HCT116 (cell line): ENCODE data around the gene RMI2. TPM values are rescaled to one million over a fixed set of nuclear protein-coding genes. Genes with fewer than 3 reads are reported as not detected.

ENCODE experiments used
- ATAC-seq: fragments of 200-7000 bp; cut with Tn5 transposase; 2 replicates; pipeline ENCODE4 v1.9.1; 2020; ENCODE audit warnings: mild to moderate bottlenecking, moderate library complexity
- BruUV-seq: library from RNA; stranded (reverse); fragments of 400-500 nt; replicated peaks from 2 replicates; lab custom pipeline; 2021; lab: Mats Ljungman, UMichigan
- CTCF ChIA-PET: fragments of 300-600 bp; sonication (Branson Sonifier 250); formaldehyde crosslinking; loops from one replicate; lab custom pipeline; 2021; ENCODE audit warnings: antibody characterized with exemption; lab: Charles Lee
- POLR2A ChIA-PET: fragments of 300-600, 350-600 bp; sonication (Branson Sonifier 250); formaldehyde crosslinking; loops from one replicate; lab custom pipeline; 2021; ENCODE audit warnings: antibody characterized with exemption; lab: Charles Lee
- RAD21 ChIA-PET, 2 experiments: fragments of 300-600 bp; sonication (Branson Sonifier 250); formaldehyde crosslinking; loops; one replicate each; lab custom pipeline; 2023; ENCODE audit warnings: low total read pairs in 2 of 2; ENCODE audit not compliant: uncharacterized antibody in 2 of 2, unreplicated experiment in 2 of 2, low non-redundant PET in 1 of 2; lab: Charles Lee
- DNase-seq: peaks from one replicate; pipeline ENCODE4 v3.0.0-alpha.2; 2010; ENCODE audit warnings: low read depth, low spot score
- H2AFZ ChIP-seq: fragments of 200-600 bp; shearing (Covaris generic), sonication (generic); 2 replicates; pipeline ENCODE4 v1.6.1; 2017; ENCODE audit warnings: low read depth, mixed run types, mixed read lengths, antibody characterized with exemption, low read length; ENCODE audit not compliant: poor library complexity, severe bottlenecking
- H3K27ac ChIP-seq: 2 replicates; pipeline ENCODE4 v1.5.1; 2012; ENCODE audit warnings: low read depth, low read length
- H3K27me3 ChIP-seq: fragments of 200-600 bp; sonication (generic); 2 replicates; pipeline ENCODE4 v1.6.1; 2016; ENCODE audit warnings: mixed run types, low read length, mixed read lengths; ENCODE audit not compliant: insufficient read depth
- H3K36me3 ChIP-seq, 2 experiments: fragments of 200-500 bp in 1 of 2; fragments of 200-600 bp in 1 of 2; sonication (Bioruptor generic) in 1 of 2; sonication (generic) in 1 of 2; 2 replicates each; pipeline versions ENCODE4 v1.5.1 to v1.6.1; 2014 to 2016; ENCODE audit warnings: low read length in 2 of 2, inconsistent platforms in 1 of 2, mixed read lengths in 1 of 2, mixed run types in 1 of 2; ENCODE audit not compliant: insufficient read depth in 2 of 2, control insufficient read depth in 1 of 2
- H3K4me1 ChIP-seq, 2 experiments: fragments of 200-600 bp in 1 of 2; sonication (generic) in 1 of 2; 2 replicates each; pipeline versions ENCODE4 v1.5.1 to v1.6.1; 2012 to 2017; ENCODE audit warnings: low read length in 2 of 2, inconsistent platforms in 1 of 2, mild to moderate bottlenecking in 1 of 2, mixed read lengths in 1 of 2, mixed run types in 1 of 2, moderate library complexity in 1 of 2; ENCODE audit not compliant: insufficient read depth in 2 of 2, control insufficient read depth in 1 of 2
- H3K4me2 ChIP-seq: fragments of 200-600 bp; sonication (generic); 2 replicates; pipeline ENCODE4 v1.6.1; 2017; ENCODE audit warnings: mixed run types, low read length, mixed read lengths
- H3K4me3 ChIP-seq, 2 experiments: fragments of 200-600 bp in 1 of 2; sonication (generic) in 1 of 2; replicated peaks in 1 of 2; 2 replicates each; pipeline ENCODE4 v1.5.1; 2011 to 2016; ENCODE audit warnings: low read length in 2 of 2, control low read depth in 1 of 2, low read depth in 1 of 2, mild to moderate bottlenecking in 1 of 2, mixed read lengths in 1 of 2, mixed run types in 1 of 2
- H3K79me2 ChIP-seq: fragments of 200-600 bp; sonication (generic); 2 replicates; pipeline ENCODE4 v1.6.1; 2017; ENCODE audit warnings: mild to moderate bottlenecking, mixed run types, low read length, moderate library complexity, mixed read lengths; ENCODE audit not compliant: insufficient read depth
- H3K9ac ChIP-seq: fragments of 200-600 bp; sonication (generic); 2 replicates; pipeline ENCODE4 v1.6.1; 2016; ENCODE audit warnings: low read length, mixed read lengths
- H3K9me2 ChIP-seq: fragments of 200-600 bp; sonication (generic), shearing (Covaris generic); 2 replicates; pipeline ENCODE4 v1.6.1; 2017; ENCODE audit warnings: mixed run types, mild to moderate bottlenecking, moderate library complexity; ENCODE audit not compliant: insufficient read depth
- H3K9me3 ChIP-seq, 2 experiments: fragments of 200-500 bp in 1 of 2; fragments of 200-600 bp in 1 of 2; sonication (Bioruptor generic) in 1 of 2; sonication (generic) in 1 of 2; 2 replicates each; pipeline ENCODE4 v1.6.1; 2014 to 2017; ENCODE audit warnings: low read length in 2 of 2, mixed read lengths in 2 of 2, inconsistent platforms in 1 of 2, low read depth in 1 of 2, mild to moderate bottlenecking in 1 of 2, mixed run types in 1 of 2, moderate library complexity in 1 of 2; ENCODE audit not compliant: control insufficient read depth in 1 of 2, insufficient read depth in 1 of 2
- H4K20me1 ChIP-seq: fragments of 200-600 bp; sonication (generic), shearing (Covaris generic); 2 replicates; pipeline ENCODE4 v1.6.1; 2017; ENCODE audit warnings: mixed run types, mild to moderate bottlenecking, moderate library complexity; ENCODE audit not compliant: insufficient read depth
- ATF3 ChIP-seq: IDR thresholded peaks from 2 replicates; pipeline ENCODE4 v1.6.1; 2012
- CBX3 ChIP-seq: IDR thresholded peaks from 2 replicates; pipeline ENCODE4 v1.6.1; 2012; ENCODE audit warnings: low read depth
- CEBPB ChIP-seq: IDR thresholded peaks from 2 replicates; pipeline ENCODE4 v1.6.1; 2012; ENCODE audit warnings: low read depth
- CTCF ChIP-seq, 3 experiments: fragments of 200-600 bp in 1 of 3; sonication (generic) in 1 of 3; IDR thresholded peaks in 2 of 3; conservative IDR thresholded peaks in 1 of 3; 2 replicates each; pipeline ENCODE4 v1.5.1; 2012 to 2017; ENCODE audit warnings: low read depth in 2 of 3, low read length in 2 of 3, antibody characterized with exemption in 1 of 3, borderline replicate concordance in 1 of 3, control low read depth in 1 of 3, mild to moderate bottlenecking in 1 of 3, mixed read lengths in 1 of 3, mixed run types in 1 of 3, moderate library complexity in 1 of 3; ENCODE audit not compliant: insufficient read depth in 1 of 3
- EGR1 ChIP-seq: IDR thresholded peaks from 2 replicates; pipeline ENCODE4 v1.6.1; 2012; ENCODE audit warnings: low read depth
- ELF1 ChIP-seq: IDR thresholded peaks from 2 replicates; pipeline ENCODE4 v1.6.1; 2012; ENCODE audit warnings: low read depth, borderline replicate concordance
- EZH2 ChIP-seq: fragments of 200-600 bp; sonication (generic); IDR thresholded peaks from 2 replicates; pipeline ENCODE4 v1.6.1; 2017; ENCODE audit warnings: antibody characterized with exemption, mixed run types
- FOSL1 ChIP-seq: IDR thresholded peaks from 2 replicates; pipeline ENCODE4 v1.6.1; 2012; ENCODE audit warnings: low read depth
- POLR2A ChIP-seq: IDR thresholded peaks from 2 replicates; pipeline ENCODE4 v1.7.0; 2011; ENCODE audit warnings: borderline replicate concordance; ENCODE audit not compliant: insufficient read depth, insufficient read length; ENCODE audit errors: extremely low read depth
- POLR2AphosphoS5 ChIP-seq: IDR thresholded peaks from 2 replicates; pipeline ENCODE4 v1.6.1; 2011; ENCODE audit warnings: mild to moderate bottlenecking, low read depth, low read length, moderate library complexity
- REST ChIP-seq: IDR thresholded peaks from 2 replicates; pipeline ENCODE4 v1.6.1; 2012; ENCODE audit warnings: low read depth
- SIN3A ChIP-seq: IDR thresholded peaks from 2 replicates; pipeline ENCODE4 v1.6.1; 2012; ENCODE audit warnings: low read depth
- SP1 ChIP-seq: IDR thresholded peaks from 2 replicates; pipeline ENCODE4 v1.6.1; 2012; ENCODE audit warnings: low read depth
- SRF ChIP-seq: IDR thresholded peaks from 2 replicates; pipeline ENCODE4 v1.6.1; 2012; ENCODE audit warnings: low read depth
- YY1 ChIP-seq: IDR thresholded peaks from 2 replicates; pipeline ENCODE4 v1.6.1; 2011; ENCODE audit warnings: low read length, low read depth, moderate library complexity, mild to moderate bottlenecking; ENCODE audit not compliant: insufficient replicate concordance; ENCODE audit errors: extremely low read depth
- ZBTB33 ChIP-seq: IDR thresholded peaks from 2 replicates; pipeline ENCODE4 v1.6.1; 2011; ENCODE audit warnings: mild to moderate bottlenecking, low read length, moderate library complexity; ENCODE audit not compliant: insufficient replicate concordance; ENCODE audit errors: extremely low read depth
- ZFX ChIP-seq: fragments of 450-650 bp; IDR thresholded peaks from 2 replicates; pipeline ENCODE4 v1.6.1; 2017
- ZNF274 ChIP-seq: fragments of 200-500 bp; sonication (Bioruptor generic); IDR thresholded peaks from 2 replicates; pipeline ENCODE4 v1.6.1; 2014; ENCODE audit warnings: mild to moderate bottlenecking, low read depth, low read length, inconsistent platforms
- intact Hi-C: fragments of 100-400 bp; cut with micrococcal nuclease; formaldehyde crosslinking; loops from 2 replicates; pipeline ENCODE4 v1.10.0; 2022
- total RNA-seq: library from RNA; stranded (reverse); gene quantifications from one replicate; pipeline ENCODE4 v1.2.1, GENCODE V29; 2021; ENCODE audit not compliant: unreplicated experiment

Gene RMI2
- total RNA-seq, 1 experiment from 2014 or later: 19.9 TPM

GRCh38 chr16:11316331-11317015, 28.8 kb upstream of the RMI2 start:
- no peaks in the 10 kb centered on the region for H3K27me3 ChIP-seq
- intact Hi-C loops: no loop called here
- ATAC-seq (no peak), DNase-seq (no peak)
- RAD21 ChIA-PET: no interaction called here
- H2AFZ ChIP-seq: no peak overlapping the region
- H3K27ac ChIP-seq: no peak overlapping the region
- POLR2A ChIA-PET: no interaction called here
- H3K9me3 ChIP-seq: no peaks in the 10 kb centered on the region
- CTCF ChIA-PET: no interaction called here
- TF ChIP-seq CBX3 (no peak), EZH2 (no peak), YY1 (no peak), POLR2AphosphoS5 (no peak), CEBPB (no peak), SIN3A (no peak), SRF (no peak), ZNF274 (no peak), POLR2A (no peak), SP1 (no peak), EGR1 (no peak), ELF1 (no peak), ATF3 (no peak), CTCF (IDR thresholded peaks at IDR 0.05 in 2 of 3, conservative IDR thresholded peaks at IDR 0.05 in 1 of 3; ENCODE audit: borderline replicate concordance in 1 of 3, insufficient read depth in 1 of 3, low read depth in 2 of 3, low read length in 2 of 3) (no peak), FOSL1 (no peak), ZFX (no peak), ZBTB33 (no peak), REST (no peak)
- TF ChIP-seq, all 23 proteins: peak for 0
- H3K36me3 ChIP-seq: no peaks in the 10 kb centered on the region
- peaks cover 46 to 50% of the 10 kb centered on the region in 2 experiments for H3K4me1 ChIP-seq
- no peaks in the 10 kb centered on the region for H3K79me2 ChIP-seq
- no peak overlapping the region for H3K4me3 ChIP-seq
- no peaks in the 10 kb centered on the region for H4K20me1 ChIP-seq
- no peaks in the 10 kb centered on the region for H3K9me2 ChIP-seq
- no peak overlapping the region for H3K4me2 ChIP-seq
- BruUV-seq: no TSS peak
- no peak overlapping the region for H3K9ac ChIP-seq
